HG03457 (cell line): Measurements from ENCODE around the gene ZDHHC20.
"Not testable (repeated sequence)": the region's sequence is repeated elsewhere in the genome, so short reads cannot be mapped to it uniquely, and the experiment has no call there.

Source experiments
- ATAC-seq: cut with Tn5 transposase; IDR thresholded peaks from one replicate; pipeline ENCODE4 v1.9.1; 2021; ENCODE audit warnings: moderate number of reproducible peaks; ENCODE audit not compliant: unreplicated experiment

ZDHHC20 gene

GRCh38 chr13:21435687-21436151, 23.4 kb downstream of the ZDHHC20 start:
- peak; percentile 94 for ATAC-seq

- ATAC-seq = no peak
Measured at GRCh38 chr13:21435231-21435630, 23.9 kb downstream of the ZDHHC20 start.

GRCh38 chr13:21434588-21434987, 24.5 kb downstream of the ZDHHC20 start:
- no peak for ATAC-seq

- ATAC-seq = no peak
Measured at GRCh38 chr13:21429211-21429610, 29.9 kb downstream of the ZDHHC20 start.

- no peak for ATAC-seq
Measured at GRCh38 chr13:21427741-21428140, 31.4 kb downstream of the ZDHHC20 start.

GRCh38 chr13:21426238-21426637, 32.9 kb downstream of the ZDHHC20 start:
- no peak for ATAC-seq

- ATAC-seq = no peak
Measured at GRCh38 chr13:21420706-21421105, 38.4 kb downstream of the ZDHHC20 start.

GRCh38 chr13:21413013-21413412, 46.1 kb downstream of the ZDHHC20 start:
- no peak for ATAC-seq

GRCh38 chr13:21410453-21410852, 48.6 kb downstream of the ZDHHC20 start:
- ATAC-seq = not testable (repeated sequence)

- ATAC-seq = no peak
Measured at GRCh38 chr13:21405309-21405708, 53.8 kb downstream of the ZDHHC20 start.

GRCh38 chr13:21402586-21403307, 56.4 kb downstream of the ZDHHC20 start:
- no peak for ATAC-seq

GRCh38 chr13:21399741-21400140, 59.4 kb downstream of the ZDHHC20 start:
- ATAC-seq = no peak

- no peak for ATAC-seq
Measured at GRCh38 chr13:21395953-21396352, 63.1 kb downstream of the ZDHHC20 start.

GRCh38 chr13:21389124-21389523, 70.0 kb downstream of the ZDHHC20 start:
- ATAC-seq = no peak

GRCh38 chr13:21385710-21386109, 73.4 kb downstream of the ZDHHC20 start:
- no peak for ATAC-seq

GRCh38 chr13:21383090-21383489, 76.0 kb downstream of the ZDHHC20 start:
- no peak for ATAC-seq

GRCh38 chr13:21376998-21377985, 81.8 kb downstream of the ZDHHC20 start:
- not testable (repeated sequence) for ATAC-seq

- ATAC-seq = no peak
Measured at GRCh38 chr13:21372530-21372929, 86.6 kb downstream of the ZDHHC20 start.

GRCh38 chr13:21371011-21371410, 88.1 kb downstream of the ZDHHC20 start:
- ATAC-seq = no peak

- ATAC-seq = no peak
Measured at GRCh38 chr13:21365574-21365973, 93.5 kb downstream of the ZDHHC20 start.

- ATAC-seq = no peak
Measured at GRCh38 chr13:21364916-21365315, 94.2 kb downstream of the ZDHHC20 start.

GRCh38 chr13:21364357-21364756, 94.7 kb downstream of the ZDHHC20 start:
- no peak for ATAC-seq
